Measurements from ENCODE around the gene BTBD7.
"Not testable (repeated sequence)": the region's sequence is repeated elsewhere in the genome, so short reads cannot be mapped to it uniquely, and the experiment has no call there.

The BTBD7 gene

DNA sequence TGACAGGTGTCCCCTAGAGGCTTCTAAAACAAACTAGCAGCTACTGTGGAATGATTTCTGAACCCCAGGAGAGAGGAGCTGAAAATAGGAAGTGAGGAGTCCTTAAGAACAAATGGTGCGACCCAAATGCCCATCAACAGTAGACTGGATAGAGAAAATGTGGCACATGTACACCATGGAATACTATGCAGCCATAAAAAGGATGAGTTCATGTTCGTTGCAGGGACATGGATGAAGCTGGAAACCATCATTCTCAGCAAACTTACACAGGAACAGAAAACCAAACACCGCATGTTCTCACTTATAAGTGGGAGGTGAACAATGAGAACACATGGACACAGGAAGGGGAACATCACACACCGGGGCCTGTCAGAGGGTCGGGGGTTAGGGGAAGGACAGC, 99.8 kb downstream of the BTBD7 start:
- H3K4me3 ChIP-seq (ENCODE audit: low read length); H3K9me3 ChIP-seq (replicated peaks; ENCODE audit: low read length); H3K36me3 ChIP-seq (ENCODE audit: insufficient read depth, low read length); H3K27me3 ChIP-seq (ENCODE audit: control insufficient read depth, insufficient read depth, low read length); H3K4me2 ChIP-seq (ENCODE audit: low read length); H3K9ac ChIP-seq (ENCODE audit: low read depth, low read length): not testable (repeated sequence)
- peaks cover 24% of the 10 kb centered on the region for H3K4me1 ChIP-seq (ENCODE audit: control insufficient read depth, insufficient read depth, low read length)

DNA sequence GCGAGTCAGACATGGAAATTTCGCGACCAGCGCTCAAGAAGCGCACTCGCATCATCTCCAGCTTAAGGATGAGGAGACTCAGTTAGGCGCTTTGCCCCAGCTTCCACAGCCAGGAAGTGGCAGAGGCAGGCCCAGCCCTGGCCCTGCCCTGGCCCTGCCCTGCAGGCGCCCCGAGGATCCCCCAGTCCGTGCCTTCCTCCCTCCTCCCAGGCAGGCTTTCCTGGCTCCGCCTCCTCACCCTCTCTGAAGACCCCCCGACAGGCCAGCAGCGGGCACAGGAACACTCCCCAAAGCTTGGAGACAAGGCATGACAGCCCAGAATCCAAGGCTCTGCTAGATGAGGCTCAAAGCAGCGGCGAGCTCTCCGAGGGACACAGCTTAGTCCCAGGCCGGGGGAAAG, 100.7 kb downstream of the BTBD7 start:
- peak overlapping the region; percentile 74 for H3K4me3 ChIP-seq (ENCODE audit: low read length)
- peak overlapping the region; percentile 67 for H3K9ac ChIP-seq (ENCODE audit: low read depth, low read length)

GRCh38 chr14:93231129-93231979, 101.5 kb downstream of the BTBD7 start:
- Histone ChIP-seq H3K4me3 (ENCODE audit: low read length) (peak overlapping the region; percentile 74), H3K27me3 (ENCODE audit: control insufficient read depth, insufficient read depth, low read length) (no peaks in the 10 kb centered on the region), H3K4me1 (ENCODE audit: control insufficient read depth, insufficient read depth, low read length) (peaks cover 24% of the 10 kb centered on the region), H3K36me3 (ENCODE audit: insufficient read depth, low read length) (peaks cover 16% of the 10 kb centered on the region), H3K9ac (ENCODE audit: low read depth, low read length) (peak overlapping the region; percentile 67), H3K9me3 (replicated peaks; ENCODE audit: low read length) (no peaks in the 10 kb centered on the region), H3K4me2 (ENCODE audit: low read length) (peak overlapping the region; percentile 91)

More for the DNA sequence above, 100.7 kb downstream of the BTBD7 start:
- no peaks in the 10 kb centered on the region for H3K9me3 ChIP-seq (replicated peaks; ENCODE audit: low read length)
- H3K4me2 ChIP-seq (ENCODE audit: low read length): peak overlapping the region; percentile 91
- H3K36me3 ChIP-seq (ENCODE audit: insufficient read depth, low read length): peaks cover 12% of the 10 kb centered on the region
- H3K27me3 ChIP-seq (ENCODE audit: control insufficient read depth, insufficient read depth, low read length): no peaks in the 10 kb centered on the region
- H3K4me1 ChIP-seq (ENCODE audit: control insufficient read depth, insufficient read depth, low read length): peaks cover 24% of the 10 kb centered on the region

GRCh38 chr14:93230539-93230938, 102.3 kb downstream of the BTBD7 start:
- peaks cover 19% of the 10 kb centered on the region for H3K36me3 ChIP-seq (ENCODE audit: insufficient read depth, low read length)
- H3K4me2 ChIP-seq (ENCODE audit: low read length): peak overlapping the region; percentile 91
- H3K4me3 ChIP-seq (ENCODE audit: low read length): peak overlapping the region; percentile 74
- no peaks in the 10 kb centered on the region for H3K9me3 ChIP-seq (replicated peaks; ENCODE audit: low read length)
- H3K27me3 ChIP-seq (ENCODE audit: control insufficient read depth, insufficient read depth, low read length): no peaks in the 10 kb centered on the region
- H3K9ac ChIP-seq (ENCODE audit: low read depth, low read length): peak overlapping the region; percentile 67
- H3K4me1 ChIP-seq (ENCODE audit: control insufficient read depth, insufficient read depth, low read length): peaks cover 24% of the 10 kb centered on the region

DNA sequence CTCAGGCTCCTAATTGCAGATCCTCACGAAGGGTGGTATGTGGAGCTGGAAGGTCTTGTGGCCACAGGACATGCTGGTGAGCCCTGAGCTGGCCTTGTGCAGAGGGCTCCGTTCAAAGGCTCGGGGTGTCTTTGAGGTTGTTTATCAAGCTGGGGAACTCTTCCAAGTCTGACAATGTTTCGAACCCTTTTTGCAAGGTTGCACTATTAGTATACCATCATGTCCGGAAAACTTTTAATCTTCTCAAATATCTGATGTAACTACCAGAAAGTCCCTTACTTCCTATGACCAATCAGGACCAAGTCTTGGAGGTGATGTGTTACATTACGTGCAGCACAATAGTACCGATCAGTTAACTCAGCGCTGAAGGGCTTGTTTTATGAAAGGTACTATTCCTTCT, 104.3 kb downstream of the BTBD7 start:
- Histone ChIP-seq H3K4me3 (ENCODE audit: low read length) (no peak overlapping the region), H3K9ac (ENCODE audit: low read depth, low read length) (no peak overlapping the region), H3K36me3 (ENCODE audit: insufficient read depth, low read length) (peaks cover 31% of the 10 kb centered on the region), H3K4me1 (ENCODE audit: control insufficient read depth, insufficient read depth, low read length) (peaks cover 13% of the 10 kb centered on the region), H3K27me3 (ENCODE audit: control insufficient read depth, insufficient read depth, low read length) (no peaks in the 10 kb centered on the region), H3K4me2 (ENCODE audit: low read length) (no peak overlapping the region), H3K9me3 (replicated peaks; ENCODE audit: low read length) (no peaks in the 10 kb centered on the region)

DNA sequence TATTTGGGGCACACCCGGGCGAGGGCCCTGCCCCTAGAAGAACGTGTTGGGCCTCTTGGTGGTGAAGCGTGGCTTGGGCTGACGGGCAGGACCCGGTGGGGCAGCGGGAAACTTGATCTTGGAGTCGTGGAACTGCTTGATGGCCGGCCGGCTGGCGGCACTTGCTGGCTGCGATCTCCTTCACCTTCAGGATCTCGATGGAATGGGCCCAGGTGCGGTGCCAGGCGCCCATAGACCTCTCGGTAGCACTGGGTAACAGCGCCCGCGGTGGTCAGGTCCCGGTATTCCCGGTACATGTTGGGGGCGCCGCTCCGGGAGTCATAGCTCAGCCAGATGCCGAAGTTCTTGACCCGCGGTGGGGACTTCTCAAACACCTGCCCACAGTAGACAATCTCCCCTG, 109.3 kb downstream of the BTBD7 start:
- H3K9me3 ChIP-seq (replicated peaks; ENCODE audit: low read length): no peaks in the 10 kb centered on the region
- H3K36me3 ChIP-seq (ENCODE audit: insufficient read depth, low read length): peaks cover 42% of the 10 kb centered on the region
- no peak overlapping the region for H3K9ac ChIP-seq (ENCODE audit: low read depth, low read length)
- no peak overlapping the region for H3K4me3 ChIP-seq (ENCODE audit: low read length)
- no peaks in the 10 kb centered on the region for H3K27me3 ChIP-seq (ENCODE audit: control insufficient read depth, insufficient read depth, low read length)
- no peaks in the 10 kb centered on the region for H3K4me1 ChIP-seq (ENCODE audit: control insufficient read depth, insufficient read depth, low read length)
- H3K4me2 ChIP-seq (ENCODE audit: low read length): no peak overlapping the region

DNA sequence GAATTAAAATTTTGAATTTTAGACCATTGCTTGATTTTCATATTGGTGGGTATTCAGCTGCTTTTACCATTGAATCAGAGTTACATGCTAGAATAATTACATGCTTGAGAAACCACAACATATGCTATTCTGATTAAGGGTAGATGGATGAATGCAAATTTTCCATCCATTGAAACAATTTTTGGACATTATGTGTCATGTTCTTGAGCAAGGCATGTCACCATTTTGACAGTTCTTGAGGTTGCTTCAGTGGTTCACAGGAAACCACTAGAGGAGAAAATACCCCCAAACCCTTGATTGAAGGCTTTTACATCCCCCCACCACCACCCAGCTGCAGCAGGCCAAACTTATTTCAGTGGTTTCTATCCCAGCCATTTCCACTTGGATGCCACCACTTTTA, 112.3 kb downstream of the BTBD7 start:
- Histone ChIP-seq H3K4me2 (ENCODE audit: low read length) (no peak overlapping the region), H3K9me3 (replicated peaks; ENCODE audit: low read length) (no peaks in the 10 kb centered on the region), H3K27me3 (ENCODE audit: control insufficient read depth, insufficient read depth, low read length) (no peaks in the 10 kb centered on the region), H3K4me1 (ENCODE audit: control insufficient read depth, insufficient read depth, low read length) (no peaks in the 10 kb centered on the region), H3K4me3 (ENCODE audit: low read length) (no peak overlapping the region), H3K36me3 (ENCODE audit: insufficient read depth, low read length) (peaks cover 35% of the 10 kb centered on the region), H3K9ac (ENCODE audit: low read depth, low read length) (no peak overlapping the region)

- Histone ChIP-seq H3K27me3 (ENCODE audit: control insufficient read depth, insufficient read depth, low read length) (no peaks in the 10 kb centered on the region), H3K4me2 (ENCODE audit: low read length) (no peak overlapping the region), H3K9me3 (replicated peaks; ENCODE audit: low read length) (no peaks in the 10 kb centered on the region), H3K36me3 (ENCODE audit: insufficient read depth, low read length) (peaks cover 37% of the 10 kb centered on the region), H3K9ac (ENCODE audit: low read depth, low read length) (no peak overlapping the region), H3K4me3 (ENCODE audit: low read length) (no peak overlapping the region), H3K4me1 (ENCODE audit: control insufficient read depth, insufficient read depth, low read length) (no peaks in the 10 kb centered on the region)
Observed at GRCh38 chr14:93219103-93219726, 113.6 kb downstream of the BTBD7 start.

DNA sequence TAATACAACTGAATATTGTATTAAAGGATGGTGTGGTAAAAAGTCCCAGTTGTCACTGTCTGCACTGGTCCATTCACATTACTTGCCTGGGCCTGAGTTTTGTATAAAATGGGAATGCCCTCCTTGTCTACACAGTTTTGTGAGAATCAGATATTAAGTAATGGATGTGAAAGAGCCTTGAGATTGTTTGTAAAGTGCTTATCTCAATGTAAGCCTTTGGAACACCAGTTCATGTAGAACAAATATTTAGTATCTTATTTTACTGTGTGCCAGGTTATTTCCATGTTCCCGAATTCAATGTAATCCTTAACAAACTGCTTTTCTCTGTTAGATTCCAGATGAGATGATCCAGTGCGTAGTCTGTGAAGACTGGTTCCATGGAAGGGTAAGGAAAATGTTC, 118.2 kb downstream of the BTBD7 start:
- no peaks in the 10 kb centered on the region for H3K9me3 ChIP-seq (replicated peaks; ENCODE audit: low read length)
- H3K4me2 ChIP-seq (ENCODE audit: low read length): no peak overlapping the region
- no peaks in the 10 kb centered on the region for H3K27me3 ChIP-seq (ENCODE audit: control insufficient read depth, insufficient read depth, low read length)
- H3K4me3 ChIP-seq (ENCODE audit: low read length): no peak overlapping the region
- H3K4me1 ChIP-seq (ENCODE audit: control insufficient read depth, insufficient read depth, low read length): no peaks in the 10 kb centered on the region
- peaks cover 27% of the 10 kb centered on the region for H3K36me3 ChIP-seq (ENCODE audit: insufficient read depth, low read length)
- no peak overlapping the region for H3K9ac ChIP-seq (ENCODE audit: low read depth, low read length)

- H3K4me2 ChIP-seq (ENCODE audit: low read length): no peak overlapping the region
- H3K4me1 ChIP-seq (ENCODE audit: control insufficient read depth, insufficient read depth, low read length): peaks cover 9% of the 10 kb centered on the region
- H3K9me3 ChIP-seq (replicated peaks; ENCODE audit: low read length): no peaks in the 10 kb centered on the region
- H3K27me3 ChIP-seq (ENCODE audit: control insufficient read depth, insufficient read depth, low read length): no peaks in the 10 kb centered on the region
- no peak overlapping the region for H3K4me3 ChIP-seq (ENCODE audit: low read length)
- H3K36me3 ChIP-seq (ENCODE audit: insufficient read depth, low read length): peaks cover 23% of the 10 kb centered on the region
- H3K9ac ChIP-seq (ENCODE audit: low read depth, low read length): no peak overlapping the region
Observed at GRCh38 chr14:93212432-93212831, 120.4 kb downstream of the BTBD7 start.

GRCh38 chr14:93207468-93208308, 125.1 kb downstream of the BTBD7 start:
- H3K4me2 ChIP-seq (ENCODE audit: low read length): peak overlapping the region; percentile 92
- peaks cover 15% of the 10 kb centered on the region for H3K4me1 ChIP-seq (ENCODE audit: control insufficient read depth, insufficient read depth, low read length)
- H3K36me3 ChIP-seq (ENCODE audit: insufficient read depth, low read length): peaks cover 7% of the 10 kb centered on the region
- H3K4me3 ChIP-seq (ENCODE audit: low read length): peak overlapping the region; percentile 98
- H3K9ac ChIP-seq (ENCODE audit: low read depth, low read length): peak overlapping the region; percentile 87
- H3K27me3 ChIP-seq (ENCODE audit: control insufficient read depth, insufficient read depth, low read length): no peaks in the 10 kb centered on the region
- H3K9me3 ChIP-seq (replicated peaks; ENCODE audit: low read length): no peaks in the 10 kb centered on the region
